ENCODE results near the gene CDC73.

The CDC73 gene

DNA sequence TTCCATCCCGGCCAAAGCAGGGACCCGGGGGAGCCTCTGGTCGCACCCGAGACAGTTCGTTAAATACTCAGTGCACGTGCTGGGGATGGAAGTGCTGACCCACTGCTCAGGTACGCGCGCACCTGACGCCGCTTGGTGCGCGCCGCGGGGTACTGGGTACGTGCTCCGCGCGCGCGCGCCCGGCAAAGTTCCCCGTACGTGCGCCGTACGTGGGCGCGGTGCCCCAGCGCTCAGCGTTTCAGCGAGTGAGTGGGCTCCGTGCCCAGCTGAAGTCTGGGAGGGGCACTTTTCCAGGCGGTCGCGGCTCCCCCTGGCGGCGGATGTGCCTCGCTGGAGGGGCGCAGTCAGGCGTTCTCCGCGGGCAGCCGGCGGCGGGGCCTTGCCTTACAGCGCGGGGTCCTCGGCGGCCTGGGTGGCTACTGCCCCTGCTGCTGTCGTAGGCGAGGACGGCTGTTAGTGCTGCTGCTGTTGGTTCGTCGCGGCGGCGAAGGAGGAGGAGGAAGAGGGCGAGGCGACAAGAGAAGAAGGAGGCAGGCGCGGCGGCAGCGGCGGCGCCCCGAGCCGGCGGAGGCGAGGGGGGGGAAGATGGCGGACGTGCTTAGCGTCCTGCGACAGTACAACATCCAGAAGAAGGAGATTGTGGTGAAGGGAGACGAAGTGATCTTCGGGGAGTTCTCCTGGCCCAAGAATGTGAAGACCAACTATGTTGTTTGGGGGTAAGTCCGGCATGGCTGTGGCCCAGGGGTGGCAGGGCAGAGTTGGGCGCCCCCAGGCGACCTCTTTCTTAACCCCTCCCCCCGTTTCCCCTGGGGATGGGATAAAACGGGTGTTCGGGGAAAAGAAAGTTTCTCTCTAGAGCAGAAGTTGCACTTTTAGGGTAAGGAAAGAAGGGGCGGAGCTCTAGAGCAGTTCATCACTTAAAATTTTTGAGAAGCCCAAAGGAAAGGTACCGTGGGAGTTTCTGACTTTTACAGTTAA, at the start of gene CDC73:
CDC73 (plus strand) TSS at position 416 of the 978 bp plus-strand sequence; CDS start at position 586, 170 bp downstream.
- H3K27me3 Mint-ChIP-seq (ENCODE audit: low read depth), result no peaks in the 10 kb centered on the region
- no peaks in the 10 kb centered on the region for H3K9me3 Mint-ChIP-seq
- TF ChIP-seq, protein P1, sequence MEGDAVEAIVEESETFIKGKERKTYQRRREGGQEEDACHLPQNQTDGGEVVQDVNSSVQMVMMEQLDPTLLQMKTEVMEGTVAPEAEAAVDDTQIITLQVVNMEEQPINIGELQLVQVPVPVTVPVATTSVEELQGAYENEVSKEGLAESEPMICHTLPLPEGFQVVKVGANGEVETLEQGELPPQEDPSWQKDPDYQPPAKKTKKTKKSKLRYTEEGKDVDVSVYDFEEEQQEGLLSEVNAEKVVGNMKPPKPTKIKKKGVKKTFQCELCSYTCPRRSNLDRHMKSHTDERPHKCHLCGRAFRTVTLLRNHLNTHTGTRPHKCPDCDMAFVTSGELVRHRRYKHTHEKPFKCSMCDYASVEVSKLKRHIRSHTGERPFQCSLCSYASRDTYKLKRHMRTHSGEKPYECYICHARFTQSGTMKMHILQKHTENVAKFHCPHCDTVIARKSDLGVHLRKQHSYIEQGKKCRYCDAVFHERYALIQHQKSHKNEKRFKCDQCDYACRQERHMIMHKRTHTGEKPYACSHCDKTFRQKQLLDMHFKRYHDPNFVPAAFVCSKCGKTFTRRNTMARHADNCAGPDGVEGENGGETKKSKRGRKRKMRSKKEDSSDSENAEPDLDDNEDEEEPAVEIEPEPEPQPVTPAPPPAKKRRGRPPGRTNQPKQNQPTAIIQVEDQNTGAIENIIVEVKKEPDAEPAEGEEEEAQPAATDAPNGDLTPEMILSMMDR (IDR thresholded peaks at IDR 0.05; ENCODE audit: unreplicated experiment in 3 of 3), result peak; percentile 97 to 100 (median 98)

DNA sequence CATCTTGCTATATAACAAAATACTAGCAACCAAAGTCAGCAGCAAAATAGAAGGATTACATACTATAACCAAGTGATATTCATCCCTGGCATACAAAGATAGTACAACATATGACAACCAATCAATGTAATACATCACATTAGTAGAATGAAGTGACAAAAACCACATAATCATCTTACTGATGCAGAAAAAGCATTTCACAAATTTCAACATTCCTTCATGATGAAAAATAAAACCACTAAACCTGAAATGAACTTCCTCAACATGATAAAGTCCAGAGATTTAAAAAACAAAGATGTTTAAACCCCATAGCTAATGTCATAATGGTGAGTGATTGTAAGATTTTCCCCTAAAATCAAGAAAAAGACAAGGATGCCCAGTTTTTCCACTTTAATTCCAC, 43.8 kb upstream of the CDC73 start:
- peaks cover 22% of the 10 kb centered on the region for H3K9me3 Mint-ChIP-seq
- H3K36me3 Mint-ChIP-seq (ENCODE audit: low read depth), result peaks cover 84% of the 10 kb centered on the region
- TF ChIP-seq, protein P1 (IDR thresholded peaks at IDR 0.05; ENCODE audit: unreplicated experiment in 3 of 3), result no peak
- no peaks in the 10 kb centered on the region for H3K4me1 Mint-ChIP-seq
- no peak overlapping the region for H3K27ac Mint-ChIP-seq
- no peaks in the 10 kb centered on the region for H3K27me3 Mint-ChIP-seq (ENCODE audit: low read depth)
- no peak overlapping the region for H3K4me3 Mint-ChIP-seq

More for the DNA sequence above, at the start of gene CDC73:
- Mint-ChIP-seq H3K4me3 (peak within 1 kb of the TSS; percentile 96 to 97 (median 96)), H3K4me1 (peaks cover 20% of the 10 kb centered on the region), H3K36me3 (ENCODE audit: low read depth) (peaks cover 12% of the 10 kb centered on the region), H3K27ac (peak within 1 kb of the TSS; percentile 96 to 98 (median 98))

DNA sequence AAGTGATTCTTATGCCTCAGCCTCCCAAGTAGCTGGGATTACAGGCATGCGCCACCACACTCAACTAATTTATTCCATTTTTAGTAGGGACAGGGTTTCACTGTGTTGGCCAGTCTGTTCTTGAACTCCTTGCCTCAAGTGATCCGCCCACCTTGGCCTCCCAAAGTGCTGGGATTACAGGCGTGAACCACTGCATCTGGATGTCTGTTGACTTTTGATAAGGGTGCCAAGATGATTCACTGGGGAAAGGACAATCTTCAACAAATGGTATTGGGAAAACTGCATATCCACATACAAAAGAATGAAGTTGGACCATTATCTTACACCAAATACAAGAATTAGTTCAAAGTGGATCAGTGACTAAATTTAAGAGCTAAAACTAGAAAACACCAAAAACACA, 42.6 kb upstream of the CDC73 start:
- Mint-ChIP-seq H3K27me3 (ENCODE audit: low read depth) (no peaks in the 10 kb centered on the region), H3K36me3 (ENCODE audit: low read depth) (peaks cover 88% of the 10 kb centered on the region), H3K9me3 (peaks cover 22% of the 10 kb centered on the region), H3K4me3 (no peak overlapping the region), H3K27ac (no peak overlapping the region), H3K4me1 (no peaks in the 10 kb centered on the region)
- TF ChIP-seq, protein P1 (IDR thresholded peaks at IDR 0.05; ENCODE audit: unreplicated experiment in 3 of 3), result no peak

DNA sequence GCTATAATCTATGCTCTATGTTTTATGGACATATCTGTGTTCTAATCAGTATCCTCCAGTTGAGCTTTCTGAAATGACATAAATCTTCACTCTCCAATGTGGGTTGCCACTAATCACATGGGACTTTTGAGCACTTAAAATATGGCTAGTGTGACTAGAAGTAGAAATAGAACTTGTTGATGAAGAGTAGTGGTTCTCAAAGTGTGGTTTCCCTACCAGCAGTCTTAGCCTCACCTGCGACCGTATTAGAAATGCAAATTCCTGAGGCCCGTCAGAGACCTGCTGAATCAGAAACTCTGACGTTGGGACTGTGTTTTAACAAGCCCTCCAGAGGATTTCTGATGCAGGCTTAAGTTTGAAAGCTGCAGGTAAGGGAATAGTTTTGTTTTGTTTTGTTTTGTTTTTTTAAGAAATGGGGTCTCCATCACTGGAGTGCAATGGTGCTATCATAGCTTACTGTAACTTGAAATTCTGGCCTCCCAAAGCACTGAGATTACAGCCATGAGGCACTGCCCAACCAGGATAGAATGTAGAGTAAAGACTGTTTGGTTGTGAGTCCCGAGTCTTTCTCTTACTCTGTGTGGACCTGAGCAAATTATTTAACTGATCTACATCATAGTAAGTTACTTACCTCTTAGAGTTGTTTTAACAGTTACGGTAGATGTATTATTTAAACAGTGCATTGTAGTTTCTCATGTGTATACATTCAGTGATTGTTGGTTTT, 38.3 kb upstream of the CDC73 start:
- Mint-ChIP-seq H3K4me3 (no peak overlapping the region), H3K27ac (no peak overlapping the region), H3K9me3 (peaks cover 9% of the 10 kb centered on the region), H3K36me3 (ENCODE audit: low read depth) (peaks cover 64% of the 10 kb centered on the region), H3K27me3 (ENCODE audit: low read depth) (no peaks in the 10 kb centered on the region), H3K4me1 (no peaks in the 10 kb centered on the region)
- TF ChIP-seq, protein P1 (IDR thresholded peaks at IDR 0.05; ENCODE audit: unreplicated experiment in 3 of 3), result no peak

DNA sequence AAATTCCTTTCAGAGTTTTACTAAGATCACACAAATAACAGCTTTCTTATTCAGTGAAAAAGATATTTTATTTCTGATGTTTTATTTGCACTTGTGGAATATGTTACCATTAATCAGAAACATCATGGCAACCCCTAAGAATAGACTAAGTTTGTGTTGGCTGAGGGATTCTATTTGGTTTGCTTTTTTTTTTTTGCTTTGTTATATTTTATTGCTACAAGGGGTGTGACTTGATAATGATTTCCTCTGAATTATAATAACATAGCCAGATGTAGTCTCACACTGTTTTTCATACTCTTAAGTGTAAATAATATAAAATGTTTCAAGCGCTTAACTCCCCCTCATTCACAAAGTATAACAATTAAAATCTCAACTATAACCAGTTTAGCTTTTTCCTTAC, 36.6 kb upstream of the CDC73 start:
- Mint-ChIP-seq H3K4me1 (no peaks in the 10 kb centered on the region), H3K4me3 (no peak overlapping the region), H3K27me3 (ENCODE audit: low read depth) (no peaks in the 10 kb centered on the region), H3K36me3 (ENCODE audit: low read depth) (peaks cover 55% of the 10 kb centered on the region), H3K27ac (no peak overlapping the region), H3K9me3 (no peaks in the 10 kb centered on the region)
- TF ChIP-seq, protein P1 (IDR thresholded peaks at IDR 0.05; ENCODE audit: unreplicated experiment in 3 of 3), result no peak

Measured in nephron (organoid).